Measurements from ENCODE around the gene TRIM13.

GRCh38 chr13:49954674-49955455 is 42.0 kb upstream of the TRIM13 start:
- TF ChIP-seq EZH2 (IDR thresholded peaks at IDR 0.05; ENCODE audit: low read length, unreplicated experiment) (no peak), CTCF (conservative IDR thresholded peaks at IDR 0.05; ENCODE audit: low read depth, low read length) (no peak), EZH2phosphoT487 (IDR thresholded peaks at IDR 0.05; ENCODE audit: borderline replicate concordance, low read length) (no peak)

All from PC-3 (cell line).